GM12878 (cell line): Measurements from ENCODE around the gene TMEM235. TPM values are rescaled to one million over a fixed set of nuclear protein-coding genes. Genes with fewer than 3 reads are reported as not detected.

ENCODE experiments used
- ATAC-seq: fragments of 200-7000 bp; cut with Tn5 transposase; 3 replicates; pipeline ENCODE4 v1.9.1; 2020; ENCODE audit warnings: mild to moderate bottlenecking, moderate library complexity
- BruUV-seq: library from RNA; stranded (reverse); fragments of 400-500 nt; replicated peaks from 2 replicates; lab custom pipeline; 2021; lab: Mats Ljungman, UMichigan
- CTCF ChIA-PET: fragments of 300-600 bp; sonication (Branson Sonifier 250); formaldehyde crosslinking; extraction: SDS; loops from one replicate; lab custom pipeline; 2021; ENCODE audit warnings: inconsistent platforms; lab: Yijun Ruan, JAX
- POLR2A ChIA-PET: fragments of 350-600 bp; formaldehyde crosslinking; extraction: SDS; loops from one replicate; lab custom pipeline; 2021; ENCODE audit warnings: inconsistent platforms; lab: Charles Lee
- RAD21 ChIA-PET: fragments of 300-600 bp; sonication (Branson Sonifier 250); formaldehyde crosslinking; loops from one replicate; lab custom pipeline; 2023; ENCODE audit warnings: antibody characterized with exemption; ENCODE audit not compliant: unreplicated experiment; lab: Charles Lee
- SMC1A ChIA-PET: fragments of 300-600 bp; sonication (Branson Sonifier 250); formaldehyde crosslinking; loops from one replicate; lab custom pipeline; 2023; ENCODE audit not compliant: unreplicated experiment, uncharacterized antibody; lab: Charles Lee
- DNase-seq: peaks from one replicate; pipeline ENCODE4 v3.0.0-alpha.2; 2011; ENCODE audit warnings: low read depth, low spot score
- FAIRE-seq: peaks from 3 replicates; lab custom pipeline; 2011; peaks lifted over from hg19 to GRCh38; lab: Jason Lieb, UNC
- H2AFZ ChIP-seq: 2 replicates; pipeline ENCODE4 v1.6.0; 2011; ENCODE audit warnings: low read depth, low read length, control low read depth; ENCODE audit not compliant: control insufficient read depth
- H3K27ac ChIP-seq: 2 replicates; pipeline ENCODE4 v1.5.1; 2011; ENCODE audit warnings: control low read depth; ENCODE audit not compliant: control insufficient read depth, insufficient read depth
- H3K27me3 ChIP-seq, 2 experiments: replicated peaks in 1 of 2; 2 replicates each; pipeline versions ENCODE4 v1.6.0 to v1.6.1; 2011; ENCODE audit warnings: low read length in 1 of 2; ENCODE audit not compliant: control insufficient read depth in 2 of 2, insufficient read depth in 2 of 2
- H3K36me3 ChIP-seq, 2 experiments: 2 replicates each; pipeline ENCODE4 v1.5.1; 2011; ENCODE audit warnings: low read length in 1 of 2; ENCODE audit not compliant: control insufficient read depth in 2 of 2, insufficient read depth in 2 of 2
- H3K4me1 ChIP-seq: 2 replicates; pipeline ENCODE4 v1.6.1; 2011; ENCODE audit warnings: mild to moderate bottlenecking, low read length, moderate library complexity, mixed read lengths; ENCODE audit not compliant: control insufficient read depth, insufficient read depth
- H3K4me2 ChIP-seq: 2 replicates; pipeline ENCODE4 v1.6.0; 2011; ENCODE audit warnings: control low read depth; ENCODE audit not compliant: control insufficient read depth, insufficient read depth
- H3K4me3 ChIP-seq: fragments of 200-600 bp; sonication (generic); 2 replicates; pipeline ENCODE4 v1.5.1; 2016
- H3K79me2 ChIP-seq: 2 replicates; pipeline ENCODE4 v1.6.0; 2011; ENCODE audit warnings: low read length; ENCODE audit not compliant: control insufficient read depth, insufficient read depth
- H3K9ac ChIP-seq: 2 replicates; pipeline ENCODE4 v1.8.0; 2011; ENCODE audit warnings: low read length, control low read depth, mixed read lengths; ENCODE audit not compliant: control insufficient read depth, insufficient read depth
- H3K9me3 ChIP-seq: replicated peaks from 3 replicates; pipeline ENCODE4 v1.5.1; 2011; ENCODE audit warnings: mild to moderate bottlenecking, low read length; ENCODE audit not compliant: control insufficient read depth, insufficient read depth
- H4K20me1 ChIP-seq: 2 replicates; pipeline ENCODE4 v1.6.0; 2011; ENCODE audit not compliant: control insufficient read depth, insufficient read depth
- CREB1 ChIP-seq: IDR thresholded peaks from 2 replicates; pipeline ENCODE4 v1.6.1; 2012; ENCODE audit warnings: low read depth, mild to moderate bottlenecking, inconsistent platforms
- ETV6 ChIP-seq, 2 experiments: fragments of 450-650 bp in 1 of 2; IDR thresholded peaks in 1 of 2; conservative IDR thresholded peaks in 1 of 2; 2 replicates each; pipeline ENCODE4 v1.6.1; 2014; ENCODE audit warnings: antibody characterized with exemption in 1 of 2, borderline replicate concordance in 1 of 2, low read depth in 1 of 2, mild to moderate bottlenecking in 1 of 2, moderate library complexity in 1 of 2
- FOXK2 ChIP-seq: fragments of 450-650 bp; IDR thresholded peaks from 2 replicates; pipeline ENCODE4 v1.6.1; 2017; ENCODE audit warnings: mild to moderate bottlenecking, moderate library complexity
- MTA2 ChIP-seq: fragments of 450-650 bp; IDR thresholded peaks from 2 replicates; pipeline ENCODE4 v1.6.1; 2016; ENCODE audit warnings: low read depth, mild to moderate bottlenecking, moderate library complexity
- MTA3 ChIP-seq: IDR thresholded peaks from 2 replicates; pipeline ENCODE4 v1.6.1; 2012; ENCODE audit warnings: low read length, inconsistent platforms, borderline replicate concordance
- NBN ChIP-seq: fragments of 450-650 bp; IDR thresholded peaks from 2 replicates; pipeline ENCODE4 v1.6.1; 2016
- NRF1 ChIP-seq: conservative IDR thresholded peaks from 2 replicates; pipeline ENCODE4 v1.6.1; 2011; ENCODE audit warnings: mild to moderate bottlenecking, low read depth, low read length, improper control_type of control experiment
- PAX8 ChIP-seq: fragments of 450-650 bp; IDR thresholded peaks from 2 replicates; pipeline ENCODE4 v1.6.1; 2017; ENCODE audit warnings: mild to moderate bottlenecking, moderate library complexity
- POLR2A ChIP-seq: IDR thresholded peaks from 2 replicates; pipeline ENCODE4 v1.6.1; 2011; ENCODE audit warnings: low read depth, mild to moderate bottlenecking, low read length
- ZNF24 ChIP-seq: fragments of 450-650 bp; IDR thresholded peaks from 2 replicates; pipeline ENCODE4 v1.6.1; 2017; ENCODE audit warnings: antibody characterized with exemption, mild to moderate bottlenecking
- WGBS: methylation state at CpG from one replicate; pipeline ENCODE4 v1.1.6; 2016; ENCODE audit warnings: low lambda C conversion rate; ENCODE audit not compliant: insufficient replicate concordance, insufficient coverage; ENCODE audit errors: missing lambda C conversion rate; 5-methylcytosine and 5-hydroxymethylcytosine counted together
- in situ Hi-C: fragments of 300-500 bp; cut with MboI; formaldehyde crosslinking; loops from 9 replicates; pipeline ENCODE4 v1.14.3; 2018; ENCODE audit warnings: mixed read lengths
- intact Hi-C: fragments of 100-400 bp; cut with micrococcal nuclease; formaldehyde crosslinking; loops from one replicate; pipeline ENCODE4 v1.14.2; 2022; ENCODE audit not compliant: unreplicated experiment
- polyA plus RNA-seq, 11 experiments: library from polyadenylated mRNA; depleted of rRNA in 4 of 11; unstranded in 6 of 11; stranded (reverse) in 5 of 11; fragments of >200 nt; fragmentation: Nextera tagmentation in 4 of 11; fragmentation: Illumina TruSeq in 1 of 11; extraction: Ambion mirVana in 4 of 11; extraction: Trizol in 1 of 11; gene quantifications; 1 replicate in 1 of 11; 2 replicates in 10 of 11; pipeline versions ENCODE4 v1.2.1 to v1.2.3, GENCODE V29; 2011 to 2016; ENCODE audit warnings: inconsistent platforms in 2 of 11, missing spikeins in 2 of 11, low read depth in 1 of 11
- total RNA-seq, 4 experiments: library from RNA; depleted of rRNA in 3 of 4; stranded (reverse); fragments of >200 nt in 3 of 4; fragmentation: Illumina TruSeq in 1 of 4; extraction: Trizol in 1 of 4; gene quantifications; 2 replicates each; pipeline versions ENCODE4 v1.2.1 to v1.2.3, GENCODE V29; 2013 to 2021
- TF ChIP-seq, protein P1 (sequence below): fragments of 450-650 bp; IDR thresholded peaks from 2 replicates; pipeline ENCODE4 v1.6.1; 2018; ENCODE audit warnings: borderline replicate concordance, mild to moderate bottlenecking; ENCODE audit not compliant: partially characterized antibody
- TF ChIP-seq, protein P2 (sequence below): IDR thresholded peaks from 2 replicates; pipeline ENCODE4 v1.6.1; 2012; ENCODE audit warnings: low read length, inconsistent platforms
- TF ChIP-seq, protein P3 (sequence below): fragments of 450-650 bp; conservative IDR thresholded peaks from 2 replicates; pipeline ENCODE4 v1.6.1; 2017; ENCODE audit warnings: mild to moderate bottlenecking, moderate library complexity

The TMEM235 gene
- total and polyA plus RNA-seq, 10 of the 15 experiments (the other 5 are each of a cell fraction or from before 2014, with no cell fraction given), result not detected

DNA sequence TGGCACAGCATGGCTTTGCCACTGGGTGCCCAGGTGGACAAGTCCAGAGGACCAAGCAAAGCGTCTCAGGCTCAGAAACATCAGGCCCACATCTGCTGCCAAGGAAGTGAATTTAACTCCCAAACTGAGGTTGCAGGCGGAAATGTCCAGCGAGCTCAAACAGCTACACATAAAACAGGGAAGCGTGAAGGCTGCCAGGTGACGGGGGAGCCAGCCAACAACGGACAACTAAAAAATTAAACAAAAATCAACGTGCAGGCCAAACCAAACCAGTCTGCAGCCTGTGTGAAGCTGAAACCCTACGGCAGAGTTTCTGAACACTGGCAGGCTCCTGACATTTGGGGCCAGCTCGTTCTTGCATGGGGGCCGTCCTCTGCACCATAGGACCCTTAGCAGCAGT is 47.1 kb upstream of the TMEM235 start:
- no peak overlapping the region for H3K4me3 ChIP-seq
- H3K79me2 ChIP-seq, result peaks cover 35% of the 10 kb centered on the region
- POLR2A ChIA-PET, result interaction anchor here (0.8 to 1.1 kb wide), 2 partner anchors 25 to 164 kb away, joined by 3 read pairs; no protein-coding TSS in a partner anchor

More for the DNA sequence above, 47.1 kb upstream of the TMEM235 start:
- Histone ChIP-seq H3K36me3 (peaks cover 3 to 4% of the 10 kb centered on the region in 2 experiments; a peak in 3 of 4 replicates), H3K4me2 (no peak overlapping the region), H3K27me3 (no peaks in the 10 kb centered on the region), H3K4me1 (peaks cover 15% of the 10 kb centered on the region; the same call in 1 of the 2 replicates), H3K9ac (no peak overlapping the region), H2AFZ (no peak overlapping the region), H3K27ac (no peak overlapping the region), H3K9me3 (no peaks in the 10 kb centered on the region), H4K20me1 (no peaks in the 10 kb centered on the region)
- ATAC-seq (no peak), FAIRE-seq (no peak), DNase-seq (no peak)
- CTCF ChIA-PET, result interaction anchor here (0.6 to 1.2 kb wide), 5 partner anchors 9 to 101 kb away, joined by 3 to 5 read pairs (median 3); no protein-coding TSS in a partner anchor
- BruUV-seq, result no TSS peak
- intact Hi-C loops (no loop called here), in situ Hi-C loops (no loop called here)
- WGBS, result 91% methylated on average over 10 of the region's 10 CpGs
- TF ChIP-seq PAX8 (no peak), ZNF24 (no peak), CREB1 (no peak), NBN (no peak), NRF1 (no peak), FOXK2 (no peak), POLR2A (no peak), ETV6 (conservative IDR thresholded peaks at IDR 0.05 in 1 of 2, IDR thresholded peaks at IDR 0.05 in 1 of 2; ENCODE audit: borderline replicate concordance in 1 of 2, low read depth in 1 of 2) (no peak), MTA2 (no peak), MTA3 (no peak)
- TF ChIP-seq, protein P1, sequence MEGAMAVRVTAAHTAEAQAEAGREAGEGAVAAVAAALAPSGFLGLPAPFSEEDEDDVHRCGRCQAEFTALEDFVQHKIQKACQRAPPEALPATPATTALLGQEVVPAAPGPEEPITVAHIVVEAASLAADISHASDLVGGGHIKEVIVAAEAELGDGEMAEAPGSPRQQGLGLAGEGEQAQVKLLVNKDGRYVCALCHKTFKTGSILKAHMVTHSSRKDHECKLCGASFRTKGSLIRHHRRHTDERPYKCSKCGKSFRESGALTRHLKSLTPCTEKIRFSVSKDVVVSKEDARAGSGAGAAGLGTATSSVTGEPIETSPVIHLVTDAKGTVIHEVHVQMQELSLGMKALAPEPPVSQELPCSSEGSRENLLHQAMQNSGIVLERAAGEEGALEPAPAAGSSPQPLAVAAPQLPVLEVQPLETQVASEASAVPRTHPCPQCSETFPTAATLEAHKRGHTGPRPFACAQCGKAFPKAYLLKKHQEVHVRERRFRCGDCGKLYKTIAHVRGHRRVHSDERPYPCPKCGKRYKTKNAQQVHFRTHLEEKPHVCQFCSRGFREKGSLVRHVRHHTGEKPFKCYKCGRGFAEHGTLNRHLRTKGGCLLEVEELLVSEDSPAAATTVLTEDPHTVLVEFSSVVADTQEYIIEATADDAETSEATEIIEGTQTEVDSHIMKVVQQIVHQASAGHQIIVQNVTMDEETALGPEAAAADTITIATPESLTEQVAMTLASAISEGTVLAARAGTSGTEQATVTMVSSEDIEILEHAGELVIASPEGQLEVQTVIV, result no peak
- TF ChIP-seq, protein P2, sequence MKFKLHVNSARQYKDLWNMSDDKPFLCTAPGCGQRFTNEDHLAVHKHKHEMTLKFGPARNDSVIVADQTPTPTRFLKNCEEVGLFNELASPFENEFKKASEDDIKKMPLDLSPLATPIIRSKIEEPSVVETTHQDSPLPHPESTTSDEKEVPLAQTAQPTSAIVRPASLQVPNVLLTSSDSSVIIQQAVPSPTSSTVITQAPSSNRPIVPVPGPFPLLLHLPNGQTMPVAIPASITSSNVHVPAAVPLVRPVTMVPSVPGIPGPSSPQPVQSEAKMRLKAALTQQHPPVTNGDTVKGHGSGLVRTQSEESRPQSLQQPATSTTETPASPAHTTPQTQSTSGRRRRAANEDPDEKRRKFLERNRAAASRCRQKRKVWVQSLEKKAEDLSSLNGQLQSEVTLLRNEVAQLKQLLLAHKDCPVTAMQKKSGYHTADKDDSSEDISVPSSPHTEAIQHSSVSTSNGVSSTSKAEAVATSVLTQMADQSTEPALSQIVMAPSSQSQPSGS, result no peak
- TF ChIP-seq, protein P3, sequence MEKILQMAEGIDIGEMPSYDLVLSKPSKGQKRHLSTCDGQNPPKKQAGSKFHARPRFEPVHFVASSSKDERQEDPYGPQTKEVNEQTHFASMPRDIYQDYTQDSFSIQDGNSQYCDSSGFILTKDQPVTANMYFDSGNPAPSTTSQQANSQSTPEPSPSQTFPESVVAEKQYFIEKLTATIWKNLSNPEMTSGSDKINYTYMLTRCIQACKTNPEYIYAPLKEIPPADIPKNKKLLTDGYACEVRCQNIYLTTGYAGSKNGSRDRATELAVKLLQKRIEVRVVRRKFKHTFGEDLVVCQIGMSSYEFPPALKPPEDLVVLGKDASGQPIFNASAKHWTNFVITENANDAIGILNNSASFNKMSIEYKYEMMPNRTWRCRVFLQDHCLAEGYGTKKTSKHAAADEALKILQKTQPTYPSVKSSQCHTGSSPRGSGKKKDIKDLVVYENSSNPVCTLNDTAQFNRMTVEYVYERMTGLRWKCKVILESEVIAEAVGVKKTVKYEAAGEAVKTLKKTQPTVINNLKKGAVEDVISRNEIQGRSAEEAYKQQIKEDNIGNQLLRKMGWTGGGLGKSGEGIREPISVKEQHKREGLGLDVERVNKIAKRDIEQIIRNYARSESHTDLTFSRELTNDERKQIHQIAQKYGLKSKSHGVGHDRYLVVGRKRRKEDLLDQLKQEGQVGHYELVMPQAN, result no peak
- RAD21 ChIA-PET, result interaction anchor here (0.7 kb wide), 1 partner anchor 59 kb away, joined by 3 read pairs; no protein-coding TSS in a partner anchor
- SMC1A ChIA-PET, result interaction anchor here (0.5 to 1.1 kb wide), 2 partner anchors 78 to 99 kb away, joined by 3 to 4 read pairs; no protein-coding TSS in a partner anchor
